ENCODE results near the gene RBFOX1.

Gene RBFOX1

GRCh38 chr16:7532534-7532933, 199.9 kb downstream of the RBFOX1 start:
- no peak overlapping the region for H3K4me3 ChIP-seq (ENCODE audit: low read depth, low read length)
- TF ChIP-seq CTCF (IDR thresholded peaks at IDR 0.05; ENCODE audit: control insufficient read depth, extremely low read depth, insufficient read depth): no peak
- no peak for DNase-seq (ENCODE audit: low read depth)

GRCh38 chr16:7534749-7535148, 202.1 kb downstream of the RBFOX1 start:
- TF ChIP-seq CTCF (IDR thresholded peaks at IDR 0.05; ENCODE audit: control insufficient read depth, extremely low read depth, insufficient read depth): no peak
- DNase-seq (ENCODE audit: low read depth): no peak
- H3K4me3 ChIP-seq (ENCODE audit: low read depth, low read length): no peak overlapping the region

GRCh38 chr16:7541026-7541425, 208.4 kb downstream of the RBFOX1 start:
- no peak for DNase-seq (ENCODE audit: low read depth)
- no peak overlapping the region for H3K4me3 ChIP-seq (ENCODE audit: low read depth, low read length)
- TF ChIP-seq CTCF (IDR thresholded peaks at IDR 0.05; ENCODE audit: control insufficient read depth, extremely low read depth, insufficient read depth): no peak

GRCh38 chr16:7545251-7545650, 212.6 kb downstream of the RBFOX1 start:
- no peak for DNase-seq (ENCODE audit: low read depth)
- no peak for TF ChIP-seq CTCF (IDR thresholded peaks at IDR 0.05; ENCODE audit: control insufficient read depth, extremely low read depth, insufficient read depth)

GRCh38 chr16:7546948-7547347, 214.3 kb downstream of the RBFOX1 start:
- no peak overlapping the region for H3K4me3 ChIP-seq (ENCODE audit: low read depth, low read length)
- no peak for TF ChIP-seq CTCF (IDR thresholded peaks at IDR 0.05; ENCODE audit: control insufficient read depth, extremely low read depth, insufficient read depth)
- DNase-seq (ENCODE audit: low read depth): no peak

More at GRCh38 chr16:7545251-7545650, 212.6 kb downstream of the RBFOX1 start:
- H3K4me3 ChIP-seq (ENCODE audit: low read depth, low read length): no peak overlapping the region

- H3K4me3 ChIP-seq (ENCODE audit: low read depth, low read length): no peak overlapping the region
- no peak for TF ChIP-seq CTCF (IDR thresholded peaks at IDR 0.05; ENCODE audit: control insufficient read depth, extremely low read depth, insufficient read depth)
- DNase-seq (ENCODE audit: low read depth): no peak
These were observed 215.1 kb downstream of the RBFOX1 start for GRCh38 chr16:7547736-7548135.

GRCh38 chr16:7548796-7549318, 216.2 kb downstream of the RBFOX1 start:
- no peak overlapping the region for H3K4me3 ChIP-seq (ENCODE audit: low read depth, low read length)
- no peak for TF ChIP-seq CTCF (IDR thresholded peaks at IDR 0.05; ENCODE audit: control insufficient read depth, extremely low read depth, insufficient read depth)
- DNase-seq (ENCODE audit: low read depth): no peak

Measured in LNCaP clone FGC (cell line).